Mesothelial cell of epicardium (in vitro differentiated cells): ENCODE measurements around the gene REXO1. TPM values are rescaled to one million over a fixed set of nuclear protein-coding genes. Genes with fewer than 3 reads are reported as not detected.
A peak's percentile ranks its signal among the peaks of the same experiment; 100 is the strongest.
"Not testable (repeated sequence)": the region's sequence is repeated elsewhere in the genome, so short reads cannot be mapped to it uniquely, and the experiment has no call there.

ENCODE experiments used
- DNase-seq, 2 experiments: peaks; one replicate each; pipeline ENCODE4 v3.0.0; 2021; ENCODE audit warnings: low spot score in 2 of 2; ENCODE audit not compliant: unreplicated experiment in 2 of 2
- H3K27ac Mint-ChIP-seq: 2 replicates; pipeline ENCODE4 v1.8.0; 2021; ENCODE audit warnings: mixed read lengths
- H3K27me3 Mint-ChIP-seq: 2 replicates; pipeline ENCODE4 v1.8.0; 2021; ENCODE audit warnings: low read depth, mixed read lengths
- H3K36me3 Mint-ChIP-seq: 2 replicates; pipeline ENCODE4 v1.8.0; 2021; ENCODE audit warnings: mixed read lengths
- H3K4me1 Mint-ChIP-seq: 2 replicates; pipeline ENCODE4 v1.8.0; 2021; ENCODE audit warnings: mixed read lengths
- H3K4me3 Mint-ChIP-seq: 2 replicates; pipeline ENCODE4 v1.8.0; 2021; ENCODE audit warnings: mild to moderate bottlenecking, moderate library complexity, mixed read lengths
- H3K9me3 Mint-ChIP-seq: 2 replicates; pipeline ENCODE4 v1.8.0; 2021; ENCODE audit warnings: mixed read lengths
- CTCF ChIP-seq: fragments of 200-600 bp; sonication (generic); IDR thresholded peaks from one replicate; pipeline ENCODE4 v1.5.0; 2021; ENCODE audit warnings: antibody characterized with exemption; ENCODE audit not compliant: unreplicated experiment
- total RNA-seq: library from RNA; stranded (reverse); gene quantifications from 3 replicates; pipeline ENCODE4 v1.2.1, GENCODE V29; 2021

REXO1 gene
- total RNA-seq, 1 donor from 2014 or later: 46.6 TPM

GRCh38 chr19:1875646-1876495, 27.6 kb upstream of the REXO1 start:
- peak overlapping the region; percentile 99 for H3K4me3 Mint-ChIP-seq
- peak overlapping the region; percentile 95 for H3K27ac Mint-ChIP-seq
- H3K4me1 Mint-ChIP-seq: peaks cover 24% of the 10 kb centered on the region
- no peaks in the 10 kb centered on the region for H3K27me3 Mint-ChIP-seq
- DNase-seq: peak; percentile 76 to 89
- no peak for TF ChIP-seq CTCF
- H3K36me3 Mint-ChIP-seq: no peaks in the 10 kb centered on the region
- H3K9me3 Mint-ChIP-seq: no peaks in the 10 kb centered on the region

- DNase-seq, H3K9me3 Mint-ChIP-seq, H3K36me3 Mint-ChIP-seq, H3K27me3 Mint-ChIP-seq: not testable (repeated sequence)
- Mint-ChIP-seq H3K4me1 (peaks cover 24% of the 10 kb centered on the region), H3K4me3 (peak overlapping the region; percentile 99), H3K27ac (peak overlapping the region; percentile 95)
These were observed 27.0 kb upstream of the REXO1 start for GRCh38 chr19:1875265-1875645.

GRCh38 chr19:1874554-1875185, 26.4 kb upstream of the REXO1 start:
- Mint-ChIP-seq H3K27me3 (no peaks in the 10 kb centered on the region), H3K27ac (peak overlapping the region; percentile 95), H3K4me3 (peak overlapping the region; percentile 99), H3K9me3 (no peaks in the 10 kb centered on the region), H3K4me1 (peaks cover 24% of the 10 kb centered on the region), H3K36me3 (no peaks in the 10 kb centered on the region)
- DNase-seq: no peak
- no peak for TF ChIP-seq CTCF

- H3K9me3 Mint-ChIP-seq: no peaks in the 10 kb centered on the region
- no peak for TF ChIP-seq CTCF
- DNase-seq: no peak
These were observed 25.5 kb upstream of the REXO1 start for GRCh38 chr19:1873524-1874473.

GRCh38 chr19:1872807-1873523, 24.7 kb upstream of the REXO1 start:
- peak overlapping the region; percentile 95 for H3K27ac Mint-ChIP-seq
- DNase-seq: no peak
- no peak for TF ChIP-seq CTCF
- H3K36me3 Mint-ChIP-seq: no peaks in the 10 kb centered on the region
- H3K9me3 Mint-ChIP-seq: no peaks in the 10 kb centered on the region
- H3K4me3 Mint-ChIP-seq: no peak overlapping the region
- no peaks in the 10 kb centered on the region for H3K27me3 Mint-ChIP-seq
- H3K4me1 Mint-ChIP-seq: peaks cover 24% of the 10 kb centered on the region

More at GRCh38 chr19:1873524-1874473, 25.5 kb upstream of the REXO1 start:
- Mint-ChIP-seq H3K27me3 (no peaks in the 10 kb centered on the region), H3K36me3 (no peaks in the 10 kb centered on the region), H3K27ac (peak overlapping the region; percentile 95), H3K4me3 (peak overlapping the region; percentile 99), H3K4me1 (peaks cover 24% of the 10 kb centered on the region)
